Measurements from ENCODE around the gene AFP.
"Not testable (repeated sequence)": the region's sequence is repeated elsewhere in the genome, so short reads cannot be mapped to it uniquely, and the experiment has no call there.

The AFP gene

DNA sequence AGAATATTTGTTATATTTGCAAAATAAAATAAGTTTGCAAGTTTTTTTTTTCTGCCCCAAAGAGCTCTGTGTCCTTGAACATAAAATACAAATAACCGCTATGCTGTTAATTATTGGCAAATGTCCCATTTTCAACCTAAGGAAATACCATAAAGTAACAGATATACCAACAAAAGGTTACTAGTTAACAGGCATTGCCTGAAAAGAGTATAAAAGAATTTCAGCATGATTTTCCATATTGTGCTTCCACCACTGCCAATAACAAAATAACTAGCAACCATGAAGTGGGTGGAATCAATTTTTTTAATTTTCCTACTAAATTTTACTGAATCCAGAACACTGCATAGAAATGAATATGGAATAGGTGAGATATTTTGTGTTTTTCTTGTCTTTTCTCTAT is at the start of gene AFP:
TSS of gene AFP (plus strand) at position 238 of the 400 bp plus-strand sequence. CDS start at position 280, 42 bp downstream.
- no peaks in the 10 kb centered on the region for H3K36me3 ChIP-seq
- no peak within 1 kb of the TSS for H3K4me3 ChIP-seq (ENCODE audit: low read depth, low read length)
- TF ChIP-seq, protein P1, sequence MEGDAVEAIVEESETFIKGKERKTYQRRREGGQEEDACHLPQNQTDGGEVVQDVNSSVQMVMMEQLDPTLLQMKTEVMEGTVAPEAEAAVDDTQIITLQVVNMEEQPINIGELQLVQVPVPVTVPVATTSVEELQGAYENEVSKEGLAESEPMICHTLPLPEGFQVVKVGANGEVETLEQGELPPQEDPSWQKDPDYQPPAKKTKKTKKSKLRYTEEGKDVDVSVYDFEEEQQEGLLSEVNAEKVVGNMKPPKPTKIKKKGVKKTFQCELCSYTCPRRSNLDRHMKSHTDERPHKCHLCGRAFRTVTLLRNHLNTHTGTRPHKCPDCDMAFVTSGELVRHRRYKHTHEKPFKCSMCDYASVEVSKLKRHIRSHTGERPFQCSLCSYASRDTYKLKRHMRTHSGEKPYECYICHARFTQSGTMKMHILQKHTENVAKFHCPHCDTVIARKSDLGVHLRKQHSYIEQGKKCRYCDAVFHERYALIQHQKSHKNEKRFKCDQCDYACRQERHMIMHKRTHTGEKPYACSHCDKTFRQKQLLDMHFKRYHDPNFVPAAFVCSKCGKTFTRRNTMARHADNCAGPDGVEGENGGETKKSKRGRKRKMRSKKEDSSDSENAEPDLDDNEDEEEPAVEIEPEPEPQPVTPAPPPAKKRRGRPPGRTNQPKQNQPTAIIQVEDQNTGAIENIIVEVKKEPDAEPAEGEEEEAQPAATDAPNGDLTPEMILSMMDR (IDR thresholded peaks at IDR 0.05; ENCODE audit: low read depth, low read length), result no peak
- no peak within 1 kb of the TSS for H3K27ac ChIP-seq
- H3K9me3 ChIP-seq (ENCODE audit: severe bottlenecking), result no peaks in the 10 kb centered on the region
- no peaks in the 10 kb centered on the region for H3K27me3 ChIP-seq (ENCODE audit: insufficient read depth, low read depth, severe bottlenecking)
- DNase-seq, result no peak

GRCh38 chr4:73387552-73387951 is 48.5 kb upstream of the AFP start:
- Histone ChIP-seq H3K27me3 (ENCODE audit: insufficient read depth, low read depth, severe bottlenecking) (no peaks in the 10 kb centered on the region), H3K27ac (no peak overlapping the region), H3K9me3 (ENCODE audit: severe bottlenecking) (no peaks in the 10 kb centered on the region), H3K36me3 (no peaks in the 10 kb centered on the region), H3K4me3 (ENCODE audit: low read depth, low read length) (no peak overlapping the region)
- no peak for DNase-seq
- TF ChIP-seq, protein P1 (IDR thresholded peaks at IDR 0.05; ENCODE audit: low read depth, low read length), result no peak

DNA sequence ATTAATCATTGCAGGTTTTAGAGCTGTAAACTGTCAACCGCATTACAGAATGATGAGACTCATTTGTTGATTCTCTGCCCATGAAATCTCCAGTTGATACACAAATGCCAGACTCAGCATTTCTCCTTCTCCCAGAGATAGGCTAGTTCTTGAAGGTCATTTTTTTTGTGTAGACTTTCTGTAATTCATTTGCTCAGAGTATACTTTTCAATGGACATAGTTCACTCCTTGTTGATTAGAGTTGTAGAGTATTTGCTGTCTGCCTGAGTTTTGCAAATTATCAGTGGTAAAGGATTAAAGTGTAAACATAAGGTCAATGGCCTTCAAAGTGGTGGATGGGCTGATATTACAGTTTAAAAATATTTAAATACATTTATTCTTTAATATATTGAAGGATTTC is 47.1 kb upstream of the AFP start:
- H3K4me3 ChIP-seq (ENCODE audit: low read depth, low read length), result no peak overlapping the region
- no peaks in the 10 kb centered on the region for H3K27me3 ChIP-seq (ENCODE audit: insufficient read depth, low read depth, severe bottlenecking)
- TF ChIP-seq, protein P1 (IDR thresholded peaks at IDR 0.05; ENCODE audit: low read depth, low read length), result no peak
- no peak for DNase-seq
- H3K9me3 ChIP-seq (ENCODE audit: severe bottlenecking), result no peaks in the 10 kb centered on the region
- no peaks in the 10 kb centered on the region for H3K36me3 ChIP-seq
- no peak overlapping the region for H3K27ac ChIP-seq

GRCh38 chr4:73389663-73390062 is 46.4 kb upstream of the AFP start:
- not testable (repeated sequence) for H3K27ac ChIP-seq; H3K36me3 ChIP-seq; DNase-seq; H3K9me3 ChIP-seq (ENCODE audit: severe bottlenecking); H3K27me3 ChIP-seq (ENCODE audit: insufficient read depth, low read depth, severe bottlenecking); H3K4me3 ChIP-seq (ENCODE audit: low read depth, low read length)

- no peak overlapping the region for H3K4me3 ChIP-seq (ENCODE audit: low read depth, low read length)
- no peaks in the 10 kb centered on the region for H3K27me3 ChIP-seq (ENCODE audit: insufficient read depth, low read depth, severe bottlenecking)
- TF ChIP-seq, protein P1 (IDR thresholded peaks at IDR 0.05; ENCODE audit: low read depth, low read length), result no peak
- H3K9me3 ChIP-seq (ENCODE audit: severe bottlenecking), result no peaks in the 10 kb centered on the region
- no peaks in the 10 kb centered on the region for H3K36me3 ChIP-seq
- no peak for DNase-seq
- H3K27ac ChIP-seq, result no peak overlapping the region
These were observed 44.2 kb upstream of the AFP start for GRCh38 chr4:73391774-73392173.

DNA sequence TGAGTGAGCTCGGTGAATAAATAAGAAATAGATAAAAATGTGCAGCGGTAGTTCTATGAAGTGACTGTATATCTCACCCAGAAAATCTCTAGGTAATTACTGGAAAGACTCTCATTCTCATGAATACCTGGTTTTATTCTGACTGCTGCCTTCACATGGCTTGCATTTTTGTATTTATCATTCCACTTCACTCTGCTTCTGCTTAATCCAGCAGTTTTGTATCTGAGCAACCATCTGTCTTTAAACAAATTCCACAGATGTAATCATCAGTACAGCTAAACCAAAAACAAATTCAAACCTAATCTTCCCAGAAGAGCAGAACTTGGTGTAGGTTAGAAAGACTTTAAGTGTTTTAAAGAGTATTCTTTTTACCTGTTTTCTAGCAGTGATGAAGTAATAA is 43.1 kb upstream of the AFP start:
- Histone ChIP-seq H3K27ac (no peak overlapping the region), H3K9me3 (ENCODE audit: severe bottlenecking) (no peaks in the 10 kb centered on the region), H3K36me3 (no peaks in the 10 kb centered on the region), H3K27me3 (ENCODE audit: insufficient read depth, low read depth, severe bottlenecking) (no peaks in the 10 kb centered on the region), H3K4me3 (ENCODE audit: low read depth, low read length) (no peak overlapping the region)
- TF ChIP-seq, protein P1 (IDR thresholded peaks at IDR 0.05; ENCODE audit: low read depth, low read length), result no peak
- no peak for DNase-seq

All from WERI-Rb-1 (cell line).